HG03159 (cell line): Measurements from ENCODE around the gene ITCH.

ENCODE experiments used
- ATAC-seq: cut with Tn5 transposase; IDR thresholded peaks from one replicate; pipeline ENCODE4 v1.9.1; 2021; ENCODE audit warnings: mild to moderate bottlenecking, moderate library complexity; ENCODE audit not compliant: unreplicated experiment

Gene ITCH

DNA sequence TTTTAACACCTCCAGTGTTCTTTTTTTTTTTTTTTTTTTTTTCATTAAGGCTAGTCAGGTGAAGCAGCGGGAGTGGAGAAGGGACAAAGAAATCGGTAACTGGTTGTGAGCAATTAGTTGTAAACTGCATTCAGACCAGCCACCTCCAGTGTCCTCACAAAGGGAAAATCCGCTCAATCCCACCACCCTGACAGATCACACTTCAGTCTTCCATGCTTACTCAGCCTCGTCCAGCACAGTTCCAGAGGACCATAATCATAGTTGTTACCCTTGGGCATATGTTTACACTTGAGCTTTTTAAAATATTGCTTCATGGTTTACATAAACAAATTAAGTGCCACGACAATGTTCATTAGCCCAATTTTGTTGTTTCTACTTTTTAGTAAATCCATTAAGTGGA lies 163.4 kb downstream of the ITCH start:
- ATAC-seq, result no peak

DNA sequence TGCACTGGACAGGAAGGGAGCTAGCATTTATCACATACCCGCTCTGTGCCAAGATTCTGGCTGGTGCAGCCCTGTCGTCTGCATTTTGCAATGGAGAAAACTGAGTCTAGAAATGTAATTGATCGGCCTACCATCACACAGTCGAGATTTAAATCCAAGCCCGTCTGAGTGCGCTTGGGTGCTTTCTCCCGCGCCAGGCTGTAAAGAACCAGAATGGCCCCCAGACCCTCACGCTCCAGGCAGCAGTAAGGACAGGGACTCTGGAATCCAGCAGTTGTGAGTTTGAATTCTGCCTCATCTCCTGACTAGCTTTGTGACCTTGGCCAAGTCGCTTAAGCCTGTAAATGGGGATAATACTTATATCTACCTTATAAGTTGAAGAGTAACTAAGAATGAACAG lies 163.9 kb downstream of the ITCH start:
- no peak for ATAC-seq

DNA sequence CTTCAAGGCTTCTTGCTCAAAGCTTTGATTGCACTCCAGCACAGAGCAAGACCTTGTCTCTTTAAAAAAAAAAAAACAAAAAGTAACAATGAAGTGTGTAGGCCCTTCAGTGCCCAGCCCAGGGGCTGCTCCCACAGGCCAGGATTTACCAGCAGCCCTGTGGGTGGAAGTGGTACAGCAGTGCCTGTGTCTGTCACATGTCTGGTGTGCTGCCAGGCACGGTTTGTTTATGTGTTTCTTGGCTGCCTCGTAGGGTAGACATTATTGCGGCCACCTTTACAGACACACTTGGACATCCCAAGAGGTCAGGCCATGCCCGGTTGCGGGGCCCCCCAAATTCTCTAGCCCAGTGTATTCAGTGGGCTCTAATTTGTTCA lies 165.8 kb downstream of the ITCH start:
- ATAC-seq, result no peak

DNA sequence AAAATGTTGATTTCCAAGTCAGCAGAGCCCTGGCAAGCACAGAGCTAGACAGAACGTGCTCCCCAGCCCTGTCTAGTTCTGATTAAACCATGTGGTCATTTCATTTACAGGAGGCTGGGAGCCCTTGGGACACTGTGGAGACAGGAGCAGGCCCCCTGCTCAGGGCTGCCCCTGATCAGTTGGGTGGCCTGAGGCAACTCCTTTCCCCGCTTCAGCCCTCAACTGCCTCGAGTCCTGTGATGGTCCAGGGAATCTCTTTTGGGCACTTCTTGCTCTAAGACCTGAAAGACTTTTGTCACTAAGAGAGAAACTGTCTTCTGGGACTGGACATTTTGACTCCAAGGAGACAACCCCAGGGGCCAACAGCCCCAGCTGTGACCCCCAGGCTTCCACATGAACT lies 166.7 kb downstream of the ITCH start:
- ATAC-seq, result no peak

DNA sequence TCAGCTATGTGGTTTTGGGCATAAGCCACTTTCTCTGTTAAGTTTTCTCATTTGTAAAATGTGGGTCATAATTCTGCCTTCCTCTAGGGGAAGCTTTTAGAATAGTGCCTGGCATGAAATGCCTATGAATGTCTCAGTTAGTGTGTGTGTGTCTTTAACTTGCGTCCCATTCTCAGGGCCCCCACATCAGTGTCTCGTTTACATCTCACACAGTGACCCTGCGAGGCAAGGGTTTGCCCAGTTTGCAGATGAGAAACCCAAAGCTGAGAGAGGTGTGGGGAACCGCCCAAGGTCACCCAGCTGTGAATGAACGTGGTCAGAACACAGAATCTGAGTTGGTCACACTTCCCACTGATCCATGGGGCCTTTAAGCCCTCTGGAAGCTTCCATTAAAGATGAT lies 167.3 kb downstream of the ITCH start:
- no peak for ATAC-seq

DNA sequence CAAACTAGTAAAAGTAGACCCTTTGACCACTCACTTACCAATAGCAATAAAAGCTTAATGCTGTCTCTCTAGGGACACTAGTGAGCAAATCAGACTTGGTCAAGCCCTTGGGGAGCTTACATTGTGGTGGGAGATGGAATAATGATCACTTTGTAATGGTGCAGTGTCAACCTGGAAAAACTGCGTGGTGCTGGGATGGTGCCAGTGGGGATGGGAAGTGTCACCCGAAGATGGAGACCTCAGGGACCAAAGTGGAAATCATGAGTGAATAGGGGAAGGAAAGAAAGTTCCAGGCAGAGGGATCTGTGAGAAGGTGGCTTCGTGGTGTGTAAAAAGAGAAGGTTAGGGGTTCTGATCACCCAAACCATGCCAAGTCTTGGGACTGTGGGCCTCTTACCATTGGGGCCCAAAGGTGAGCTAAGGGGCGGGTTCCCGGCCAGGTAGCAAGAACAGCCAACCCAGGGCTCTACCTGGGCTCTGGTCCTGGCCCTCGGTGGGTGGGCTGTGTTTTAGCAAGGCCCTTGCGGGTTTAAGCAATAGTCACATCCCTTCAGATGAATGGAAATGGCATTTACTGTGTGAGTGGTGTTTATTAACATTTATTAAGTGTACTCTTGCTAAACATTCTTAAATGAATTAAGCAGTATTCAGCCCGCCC lies 168.7 kb downstream of the ITCH start:
- no peak for ATAC-seq

DNA sequence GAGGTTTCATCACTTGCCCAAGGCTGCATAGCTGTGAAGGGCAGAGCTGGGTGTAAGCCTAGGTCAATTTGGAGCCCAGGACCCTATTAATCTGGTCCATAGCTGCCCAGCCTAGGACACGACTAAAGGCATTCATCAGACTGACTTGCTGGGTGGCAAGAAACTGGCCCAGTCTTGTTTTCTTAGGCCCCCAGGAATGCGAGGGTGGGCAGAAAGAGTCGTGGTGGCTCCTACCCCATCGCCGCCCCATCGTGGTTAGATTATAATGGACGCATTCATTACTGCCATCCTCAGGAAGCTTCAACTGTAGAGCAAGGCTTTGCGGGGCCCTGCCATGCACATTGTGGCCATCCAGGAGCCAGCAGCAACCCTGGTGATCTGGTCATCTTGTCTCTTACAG lies 169.2 kb downstream of the ITCH start:
- ATAC-seq, result no peak

DNA sequence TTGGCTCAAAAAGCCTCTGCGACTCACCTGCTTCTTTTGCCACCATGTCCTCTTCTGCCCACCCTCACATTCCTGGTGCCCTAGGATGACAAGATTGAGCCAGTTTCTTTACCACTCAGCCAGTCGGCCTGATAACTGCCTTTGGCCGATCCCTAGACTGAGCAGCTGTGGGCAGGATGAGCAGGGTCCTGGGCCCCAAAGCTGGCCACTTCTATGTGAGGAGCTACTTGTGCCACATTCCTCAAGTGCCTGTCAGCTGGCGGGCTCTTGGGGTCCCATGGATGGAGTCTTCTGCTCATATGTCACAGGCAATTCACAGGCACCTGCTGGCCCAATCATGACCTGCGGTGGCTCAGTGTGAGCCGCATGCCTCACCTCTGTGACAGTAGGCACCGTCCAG lies 169.7 kb downstream of the ITCH start:
- no peak for ATAC-seq

DNA sequence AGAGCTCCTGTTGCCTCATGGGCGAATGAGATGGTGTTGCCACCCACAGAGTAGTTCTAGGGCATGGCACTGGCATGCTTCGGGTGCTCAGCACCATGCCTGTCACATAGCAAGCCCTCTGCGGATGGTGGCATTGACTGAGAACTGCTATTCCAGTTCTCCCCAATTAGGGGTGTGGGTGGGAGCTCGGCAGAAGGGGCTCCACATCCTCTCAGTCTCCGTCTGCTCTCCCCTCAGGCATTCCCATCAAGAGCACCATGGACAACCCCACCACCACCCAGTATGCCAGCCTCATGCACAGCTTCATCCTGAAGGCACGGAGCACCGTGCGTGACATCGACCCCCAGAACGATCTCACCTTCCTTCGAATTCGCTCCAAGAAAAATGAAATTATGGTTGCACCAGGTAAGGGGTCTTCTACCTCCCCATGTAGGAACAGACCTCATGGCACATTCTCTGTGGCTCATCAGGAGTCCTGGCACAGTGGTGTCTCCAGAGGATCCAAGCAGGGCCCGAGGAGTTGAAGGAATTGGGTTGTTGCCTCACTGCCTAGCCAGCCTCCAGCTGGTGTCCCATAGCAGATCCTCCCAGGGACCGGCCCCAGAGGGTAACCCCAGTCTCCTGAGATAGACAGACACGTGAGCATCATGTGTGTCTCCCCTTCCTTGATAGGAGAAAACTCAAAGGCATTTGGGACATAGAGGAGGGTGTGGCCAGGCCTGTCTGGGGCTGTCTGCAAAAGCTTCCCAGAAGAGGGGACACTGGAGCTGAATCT lies 171.5 kb downstream of the ITCH start:
- ATAC-seq, result no peak

DNA sequence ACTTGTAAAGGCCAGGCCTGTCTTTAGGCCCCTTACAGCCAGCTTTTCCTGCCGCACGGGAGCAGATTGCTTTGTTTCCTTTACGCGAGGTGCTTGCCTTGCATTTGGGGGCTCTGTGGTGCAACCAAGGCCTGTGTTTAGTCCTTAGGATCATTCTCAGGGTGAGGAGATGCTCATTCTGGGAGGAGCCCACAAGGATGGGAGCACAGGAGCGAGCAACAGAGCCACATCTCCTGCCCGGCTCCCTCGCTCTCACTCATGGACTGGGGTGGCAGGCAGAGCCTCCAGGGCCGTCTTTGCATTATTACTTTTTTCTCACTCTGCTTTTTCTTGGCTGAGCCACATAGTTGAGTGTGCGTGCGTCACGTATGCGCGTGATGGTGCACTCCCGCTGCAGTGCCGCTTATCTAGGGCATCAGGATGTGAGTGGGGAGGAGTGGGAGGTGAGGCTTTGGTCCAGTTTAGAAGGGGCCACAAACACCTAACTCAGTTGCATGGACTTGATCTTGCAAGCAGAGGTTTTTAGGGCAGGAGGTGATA lies 172.3 kb downstream of the ITCH start:
- no peak for ATAC-seq

DNA sequence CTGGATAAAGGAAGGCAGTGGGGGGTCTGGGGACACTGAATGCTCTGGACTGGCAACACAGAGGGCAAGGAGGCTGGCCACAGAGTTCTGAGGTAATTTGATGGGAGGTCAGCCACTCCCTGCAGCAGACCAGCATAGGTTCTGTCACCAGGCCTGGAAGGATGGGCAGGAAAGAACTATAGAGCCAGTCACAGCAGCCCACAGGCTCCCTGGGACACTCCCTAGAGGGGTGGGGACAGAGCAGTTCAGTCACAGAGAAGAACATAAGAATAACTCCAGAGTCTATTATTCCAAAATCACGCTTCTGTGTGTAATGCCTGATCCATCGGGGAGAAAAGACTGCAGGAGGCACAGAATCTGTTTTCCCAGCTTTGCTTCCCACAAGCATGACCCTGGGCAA lies 172.8 kb downstream of the ITCH start:
- no peak for ATAC-seq

DNA sequence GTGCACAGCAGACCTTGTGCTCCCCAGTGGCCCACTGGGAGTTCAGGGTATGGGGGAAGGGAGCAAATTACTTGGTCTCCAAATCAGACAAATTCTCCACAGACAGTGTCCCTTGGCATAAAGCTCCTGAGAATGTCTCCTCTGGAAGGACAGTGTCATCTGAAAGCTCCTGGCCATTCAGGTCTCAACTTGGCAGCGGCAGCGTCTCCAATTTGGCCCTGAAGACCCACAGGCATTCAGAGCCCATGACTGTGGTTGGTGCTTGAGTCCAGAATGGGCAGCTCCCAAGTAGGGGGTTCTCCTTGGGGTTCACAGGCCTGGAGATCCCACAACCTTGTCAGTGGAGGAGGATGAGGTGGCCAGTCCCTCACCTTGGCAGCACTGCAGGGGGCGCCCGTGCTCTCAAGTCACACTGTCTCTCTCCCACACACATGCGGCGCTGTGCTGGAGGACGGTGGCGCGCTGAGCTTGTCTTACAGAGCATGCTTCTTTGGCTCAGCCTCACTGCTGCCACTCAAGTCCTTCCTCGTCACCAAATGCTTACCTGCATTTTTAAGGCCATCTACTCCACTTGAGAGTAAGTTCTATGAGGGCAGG lies 173.8 kb downstream of the ITCH start:
- ATAC-seq, result no peak

DNA sequence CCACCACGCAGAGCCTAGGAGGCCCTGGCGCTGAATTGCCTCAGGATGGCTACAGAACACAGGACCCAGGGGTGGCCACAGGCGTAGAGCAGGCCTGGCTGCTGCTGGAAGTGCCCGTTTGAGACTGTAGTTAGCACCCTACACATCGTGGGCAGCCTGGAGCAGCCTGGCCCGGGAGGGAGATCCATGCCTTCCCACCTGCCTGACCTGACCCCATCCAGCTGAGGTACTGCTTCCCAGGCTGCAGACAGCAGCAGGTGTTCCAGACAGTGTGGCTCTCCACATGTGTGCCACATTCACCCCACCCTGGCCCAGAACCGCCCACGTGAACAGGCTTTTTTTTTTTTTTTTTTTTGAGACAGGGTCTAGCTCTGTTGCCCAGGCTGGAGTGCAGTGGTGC lies 174.6 kb downstream of the ITCH start:
- no peak for ATAC-seq

DNA sequence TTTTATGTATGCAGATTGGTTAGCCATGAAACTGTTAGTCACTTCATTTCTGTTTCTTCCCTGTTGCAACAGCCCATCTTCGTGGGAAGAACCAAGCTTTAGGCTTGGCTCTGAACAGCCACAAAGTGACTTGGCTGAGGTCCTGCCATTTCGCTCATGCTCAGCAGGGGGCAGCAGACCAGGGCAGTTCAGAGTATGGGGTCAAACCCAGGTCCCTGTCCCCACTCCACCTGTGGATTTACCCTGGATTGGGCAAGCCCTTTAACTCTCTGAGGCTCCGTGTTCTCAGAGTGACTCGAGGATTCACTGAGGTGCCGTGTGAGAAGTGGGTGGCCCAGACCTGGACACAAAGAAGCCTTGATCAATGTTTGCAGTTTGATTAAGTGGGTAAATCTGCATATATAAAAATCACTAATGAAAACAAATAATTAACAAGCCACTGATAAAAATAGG lies 175.6 kb downstream of the ITCH start:
- no peak for ATAC-seq

DNA sequence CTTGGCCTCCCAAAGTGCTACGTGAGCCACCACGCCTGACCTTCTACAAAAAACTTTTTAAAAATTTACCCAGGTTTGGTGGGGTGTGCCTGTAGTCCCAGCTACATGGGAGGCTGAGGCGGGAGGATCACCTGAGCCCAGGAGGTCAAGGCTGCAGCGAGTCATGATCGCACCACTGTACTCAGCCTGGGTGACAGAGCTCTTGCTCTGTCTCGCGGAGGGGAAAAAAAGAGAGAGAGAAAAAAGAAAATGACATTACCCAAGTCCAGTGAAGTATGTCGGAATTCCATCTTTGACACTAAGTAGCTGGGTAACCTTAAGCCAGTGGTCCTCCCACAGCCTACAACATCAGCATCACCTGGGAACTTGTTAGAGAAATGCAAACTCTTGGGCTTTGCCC lies 176.7 kb downstream of the ITCH start:
- no peak for ATAC-seq

DNA sequence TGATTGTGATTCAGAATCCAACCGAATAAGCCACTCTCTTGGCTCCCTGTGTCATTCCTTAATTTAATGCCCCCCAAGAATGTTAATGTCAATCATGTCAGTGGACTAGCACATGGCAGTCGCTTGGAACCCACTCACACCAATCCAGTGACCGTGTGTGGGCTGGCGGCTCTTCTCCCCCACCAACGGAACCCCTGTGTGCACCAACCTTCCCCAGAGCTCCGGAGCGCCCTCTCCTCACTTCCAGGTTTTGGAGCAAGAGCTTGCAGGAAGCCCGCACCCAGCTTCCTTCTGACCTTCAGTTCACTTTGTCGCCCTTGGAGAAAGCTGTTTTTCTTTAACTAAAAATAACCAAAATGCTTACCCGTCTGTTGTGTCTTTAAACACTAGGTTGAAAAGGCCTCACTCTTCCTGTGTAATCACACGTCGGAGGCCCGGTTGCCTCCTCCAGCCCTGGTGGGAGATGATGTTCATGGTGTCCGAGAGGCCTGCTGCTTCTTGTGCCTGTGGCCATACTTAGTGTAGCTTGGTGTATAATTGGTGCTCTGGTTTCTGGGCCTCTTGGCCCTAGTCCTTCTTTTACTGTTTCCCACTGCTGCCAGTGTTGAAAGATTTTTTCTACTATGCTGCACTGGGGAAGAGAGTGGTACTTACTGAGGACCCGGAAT lies 177.7 kb downstream of the ITCH start:
- no peak for ATAC-seq

DNA sequence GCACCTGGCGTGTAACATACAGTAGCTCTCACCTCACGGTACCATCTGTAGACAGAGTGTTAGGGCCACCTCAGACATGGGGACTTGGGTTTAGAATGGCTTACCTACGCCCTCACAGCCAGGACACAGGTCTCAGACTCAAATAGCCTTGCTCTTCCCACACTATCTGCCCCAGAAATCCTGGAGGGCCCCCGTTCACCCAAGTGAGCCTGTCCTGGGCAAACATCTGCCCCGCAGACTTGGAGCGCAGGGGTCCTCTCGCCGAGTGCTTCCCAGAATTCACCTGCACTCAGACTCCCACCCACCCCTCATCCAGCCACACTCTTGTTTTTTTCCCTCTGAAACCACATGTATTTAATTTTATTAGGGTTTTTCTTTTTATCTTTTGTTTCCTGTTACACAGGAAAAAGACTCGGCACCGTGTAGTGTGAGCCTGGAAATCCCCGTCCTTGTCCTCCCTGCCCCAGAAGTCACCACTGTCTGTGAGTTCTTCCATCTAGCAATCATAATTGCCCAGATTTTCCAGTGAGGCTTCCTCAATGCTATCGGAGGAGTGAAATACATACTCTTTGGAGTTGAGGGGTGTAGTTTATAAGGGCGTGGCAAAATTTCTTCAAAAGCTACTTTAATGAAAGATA lies 178.3 kb downstream of the ITCH start:
- no peak for ATAC-seq

DNA sequence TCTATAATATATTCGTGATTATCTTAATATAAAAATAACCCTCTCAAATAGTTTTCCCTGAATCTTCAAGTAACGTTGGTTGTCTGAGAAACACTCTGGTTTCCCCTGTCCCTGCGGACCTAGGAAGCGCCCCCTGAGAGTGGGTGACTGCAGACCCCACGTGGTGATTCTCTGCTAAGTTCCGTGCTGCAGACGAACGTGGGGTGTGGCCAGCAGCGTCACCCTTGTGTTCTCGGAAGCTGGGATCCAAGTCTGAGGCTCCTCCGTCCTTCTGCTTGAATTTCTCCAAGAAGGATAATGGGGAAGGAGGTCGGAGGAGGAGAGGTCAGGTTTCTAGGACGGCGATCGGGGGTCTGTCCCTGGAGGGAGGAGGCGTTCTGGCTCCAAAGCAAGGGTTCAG lies 178.8 kb downstream of the ITCH start:
- no peak for ATAC-seq

DNA sequence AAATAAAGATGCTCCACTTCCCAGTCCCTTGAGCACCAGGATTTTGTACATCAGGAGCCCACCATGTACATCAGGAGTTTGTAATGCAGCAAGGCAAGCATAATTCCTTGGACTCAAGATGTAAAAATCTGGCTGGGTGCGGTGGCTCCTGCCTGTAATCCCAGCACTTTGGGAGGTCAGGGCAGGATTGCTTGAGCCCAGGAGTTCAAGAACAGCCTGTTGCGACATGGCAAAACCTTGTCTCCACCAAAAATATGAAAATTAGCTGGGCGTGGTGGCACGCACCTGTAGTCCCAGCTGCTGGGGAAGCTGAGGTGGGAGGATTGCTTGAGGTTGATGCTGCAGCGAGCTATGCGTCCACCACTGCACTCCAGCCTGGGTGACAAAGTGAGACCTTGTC lies 179.4 kb downstream of the ITCH start:
- no peak for ATAC-seq

DNA sequence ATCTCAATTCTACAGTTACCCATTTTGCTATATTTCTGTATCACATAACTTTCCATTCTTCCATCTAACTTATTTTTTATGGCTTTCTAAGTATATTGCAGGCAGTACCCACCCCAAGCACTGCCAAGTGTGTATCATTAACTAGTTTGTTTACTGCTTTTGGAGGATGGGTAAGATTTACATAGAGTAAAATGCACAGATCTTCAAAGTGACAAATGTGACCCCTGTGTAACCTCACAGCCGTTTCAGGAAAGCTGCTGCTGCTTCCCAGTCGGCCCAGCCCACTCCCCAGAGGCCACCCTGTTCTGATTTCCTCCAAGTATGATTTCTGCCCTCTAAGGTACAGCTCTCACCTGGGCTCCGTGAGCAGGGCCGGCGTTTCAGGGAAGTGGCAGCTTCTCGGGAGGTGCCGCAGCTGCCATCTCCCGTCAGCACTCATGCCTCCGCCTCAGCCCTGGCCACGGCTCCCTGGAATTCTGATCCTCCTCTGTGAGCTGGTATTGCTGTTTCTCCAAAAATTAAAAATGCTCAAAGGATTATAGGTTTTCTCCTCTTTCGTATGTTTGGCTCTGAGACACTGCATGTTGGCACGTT lies 180.5 kb downstream of the ITCH start:
- no peak for ATAC-seq
